HCT116 (cell line): Measurements from ENCODE around the gene NOP10. TPM values are rescaled to one million over a fixed set of nuclear protein-coding genes. Genes with fewer than 3 reads are reported as not detected.

ENCODE experiments used
- ATAC-seq: fragments of 200-7000 bp; cut with Tn5 transposase; 2 replicates; pipeline ENCODE4 v1.9.1; 2020; ENCODE audit warnings: mild to moderate bottlenecking, moderate library complexity
- BruUV-seq: library from RNA; stranded (reverse); fragments of 400-500 nt; replicated peaks from 2 replicates; lab custom pipeline; 2021; lab: Mats Ljungman, UMichigan
- CTCF ChIA-PET: fragments of 300-600 bp; sonication (Branson Sonifier 250); formaldehyde crosslinking; loops from one replicate; lab custom pipeline; 2021; ENCODE audit warnings: antibody characterized with exemption; lab: Charles Lee
- POLR2A ChIA-PET: fragments of 300-600, 350-600 bp; sonication (Branson Sonifier 250); formaldehyde crosslinking; loops from one replicate; lab custom pipeline; 2021; ENCODE audit warnings: antibody characterized with exemption; lab: Charles Lee
- RAD21 ChIA-PET, 2 experiments: fragments of 300-600 bp; sonication (Branson Sonifier 250); formaldehyde crosslinking; loops; one replicate each; lab custom pipeline; 2023; ENCODE audit warnings: low total read pairs in 2 of 2; ENCODE audit not compliant: uncharacterized antibody in 2 of 2, unreplicated experiment in 2 of 2, low non-redundant PET in 1 of 2; lab: Charles Lee
- DNase-seq: peaks from one replicate; pipeline ENCODE4 v3.0.0-alpha.2; 2010; ENCODE audit warnings: low read depth, low spot score
- H2AFZ ChIP-seq: fragments of 200-600 bp; shearing (Covaris generic), sonication (generic); 2 replicates; pipeline ENCODE4 v1.6.1; 2017; ENCODE audit warnings: low read depth, mixed run types, mixed read lengths, antibody characterized with exemption, low read length; ENCODE audit not compliant: poor library complexity, severe bottlenecking
- H3K27ac ChIP-seq: 2 replicates; pipeline ENCODE4 v1.5.1; 2012; ENCODE audit warnings: low read depth, low read length
- H3K27me3 ChIP-seq: fragments of 200-600 bp; sonication (generic); 2 replicates; pipeline ENCODE4 v1.6.1; 2016; ENCODE audit warnings: mixed run types, low read length, mixed read lengths; ENCODE audit not compliant: insufficient read depth
- H3K36me3 ChIP-seq, 2 experiments: fragments of 200-500 bp in 1 of 2; fragments of 200-600 bp in 1 of 2; sonication (Bioruptor generic) in 1 of 2; sonication (generic) in 1 of 2; 2 replicates each; pipeline versions ENCODE4 v1.5.1 to v1.6.1; 2014 to 2016; ENCODE audit warnings: low read length in 2 of 2, inconsistent platforms in 1 of 2, mixed read lengths in 1 of 2, mixed run types in 1 of 2; ENCODE audit not compliant: insufficient read depth in 2 of 2, control insufficient read depth in 1 of 2
- H3K4me1 ChIP-seq, 2 experiments: fragments of 200-600 bp in 1 of 2; sonication (generic) in 1 of 2; 2 replicates each; pipeline versions ENCODE4 v1.5.1 to v1.6.1; 2012 to 2017; ENCODE audit warnings: low read length in 2 of 2, inconsistent platforms in 1 of 2, mild to moderate bottlenecking in 1 of 2, mixed read lengths in 1 of 2, mixed run types in 1 of 2, moderate library complexity in 1 of 2; ENCODE audit not compliant: insufficient read depth in 2 of 2, control insufficient read depth in 1 of 2
- H3K4me2 ChIP-seq: fragments of 200-600 bp; sonication (generic); 2 replicates; pipeline ENCODE4 v1.6.1; 2017; ENCODE audit warnings: mixed run types, low read length, mixed read lengths
- H3K4me3 ChIP-seq, 2 experiments: fragments of 200-600 bp in 1 of 2; sonication (generic) in 1 of 2; replicated peaks in 1 of 2; 2 replicates each; pipeline ENCODE4 v1.5.1; 2011 to 2016; ENCODE audit warnings: low read length in 2 of 2, control low read depth in 1 of 2, low read depth in 1 of 2, mild to moderate bottlenecking in 1 of 2, mixed read lengths in 1 of 2, mixed run types in 1 of 2
- H3K79me2 ChIP-seq: fragments of 200-600 bp; sonication (generic); 2 replicates; pipeline ENCODE4 v1.6.1; 2017; ENCODE audit warnings: mild to moderate bottlenecking, mixed run types, low read length, moderate library complexity, mixed read lengths; ENCODE audit not compliant: insufficient read depth
- H3K9ac ChIP-seq: fragments of 200-600 bp; sonication (generic); 2 replicates; pipeline ENCODE4 v1.6.1; 2016; ENCODE audit warnings: low read length, mixed read lengths
- H3K9me2 ChIP-seq: fragments of 200-600 bp; sonication (generic), shearing (Covaris generic); 2 replicates; pipeline ENCODE4 v1.6.1; 2017; ENCODE audit warnings: mixed run types, mild to moderate bottlenecking, moderate library complexity; ENCODE audit not compliant: insufficient read depth
- H3K9me3 ChIP-seq, 2 experiments: fragments of 200-500 bp in 1 of 2; fragments of 200-600 bp in 1 of 2; sonication (Bioruptor generic) in 1 of 2; sonication (generic) in 1 of 2; 2 replicates each; pipeline ENCODE4 v1.6.1; 2014 to 2017; ENCODE audit warnings: low read length in 2 of 2, mixed read lengths in 2 of 2, inconsistent platforms in 1 of 2, low read depth in 1 of 2, mild to moderate bottlenecking in 1 of 2, mixed run types in 1 of 2, moderate library complexity in 1 of 2; ENCODE audit not compliant: control insufficient read depth in 1 of 2, insufficient read depth in 1 of 2
- H4K20me1 ChIP-seq: fragments of 200-600 bp; sonication (generic), shearing (Covaris generic); 2 replicates; pipeline ENCODE4 v1.6.1; 2017; ENCODE audit warnings: mixed run types, mild to moderate bottlenecking, moderate library complexity; ENCODE audit not compliant: insufficient read depth
- EZH2 ChIP-seq: fragments of 200-600 bp; sonication (generic); IDR thresholded peaks from 2 replicates; pipeline ENCODE4 v1.6.1; 2017; ENCODE audit warnings: antibody characterized with exemption, mixed run types
- FOSL1 ChIP-seq: IDR thresholded peaks from 2 replicates; pipeline ENCODE4 v1.6.1; 2012; ENCODE audit warnings: low read depth
- RAD21 ChIP-seq: IDR thresholded peaks from 2 replicates; pipeline ENCODE4 v1.6.1; 2012; ENCODE audit warnings: low read depth, mild to moderate bottlenecking
- SIN3A ChIP-seq: IDR thresholded peaks from 2 replicates; pipeline ENCODE4 v1.6.1; 2012; ENCODE audit warnings: low read depth
- SP1 ChIP-seq: IDR thresholded peaks from 2 replicates; pipeline ENCODE4 v1.6.1; 2012; ENCODE audit warnings: low read depth
- ZNF274 ChIP-seq: fragments of 200-500 bp; sonication (Bioruptor generic); IDR thresholded peaks from 2 replicates; pipeline ENCODE4 v1.6.1; 2014; ENCODE audit warnings: mild to moderate bottlenecking, low read depth, low read length, inconsistent platforms
- intact Hi-C: fragments of 100-400 bp; cut with micrococcal nuclease; formaldehyde crosslinking; loops from 2 replicates; pipeline ENCODE4 v1.10.0; 2022
- microRNA counts: library from miRNA; unstranded; fragments of <30 nt; microRNA quantifications from one replicate; lab custom pipeline; 2015
- microRNA-seq: library from miRNA; unstranded; fragments of <30 nt; microRNA quantifications from one replicate; pipeline ENCODE4, GENCODE V29; 2016; ENCODE audit warnings: borderline number of aligned reads
- total RNA-seq: library from RNA; stranded (reverse); gene quantifications from one replicate; pipeline ENCODE4 v1.2.1, GENCODE V29; 2021; ENCODE audit not compliant: unreplicated experiment
- TF ChIP-seq, protein P1 (sequence below), 3 experiments: fragments of 200-600 bp in 1 of 3; sonication (generic) in 1 of 3; IDR thresholded peaks in 2 of 3; conservative IDR thresholded peaks in 1 of 3; 2 replicates each; pipeline ENCODE4 v1.5.1; 2012 to 2017; ENCODE audit warnings: low read depth in 2 of 3, low read length in 2 of 3, antibody characterized with exemption in 1 of 3, borderline replicate concordance in 1 of 3, control low read depth in 1 of 3, mild to moderate bottlenecking in 1 of 3, mixed read lengths in 1 of 3, mixed run types in 1 of 3, moderate library complexity in 1 of 3; ENCODE audit not compliant: insufficient read depth in 1 of 3

NOP10 gene
- total RNA-seq, 1 experiment from 2014 or later: 216 TPM

DNA sequence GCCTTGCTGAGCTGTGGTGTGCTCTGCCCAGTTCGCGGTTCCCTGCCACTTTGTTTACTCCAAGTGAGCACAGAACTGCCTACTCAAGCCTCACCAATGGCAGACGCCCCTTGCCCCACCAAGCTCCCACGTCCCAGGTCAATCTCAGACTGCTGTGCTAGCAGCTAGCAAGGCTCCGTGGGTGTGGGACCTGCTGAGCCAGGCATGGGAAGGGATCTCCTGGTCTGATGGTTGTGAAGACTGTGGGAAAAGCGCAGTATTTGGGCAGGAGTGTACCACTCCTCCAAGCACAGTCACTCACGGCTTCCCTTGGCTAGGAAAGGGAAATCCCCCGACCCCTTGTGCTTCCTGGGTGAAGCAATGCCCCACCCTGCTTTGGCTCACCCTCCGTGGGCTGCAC is 50.3 kb downstream of the NOP10 start:
- Histone ChIP-seq H3K4me2 (no peak overlapping the region), H3K4me1 (no peaks in the 10 kb centered on the region), H3K27me3 (no peaks in the 10 kb centered on the region)
- CTCF ChIA-PET: no interaction called here
- no peak for DNase-seq
- POLR2A ChIA-PET: no interaction called here
- TF ChIP-seq SIN3A: no peak
- no peak for TF ChIP-seq FOSL1
- TF ChIP-seq RAD21: no peak
- TF ChIP-seq SP1: no peak
- no peak for TF ChIP-seq EZH2
- TF ChIP-seq ZNF274: no peak
- TF ChIP-seq, protein P1, sequence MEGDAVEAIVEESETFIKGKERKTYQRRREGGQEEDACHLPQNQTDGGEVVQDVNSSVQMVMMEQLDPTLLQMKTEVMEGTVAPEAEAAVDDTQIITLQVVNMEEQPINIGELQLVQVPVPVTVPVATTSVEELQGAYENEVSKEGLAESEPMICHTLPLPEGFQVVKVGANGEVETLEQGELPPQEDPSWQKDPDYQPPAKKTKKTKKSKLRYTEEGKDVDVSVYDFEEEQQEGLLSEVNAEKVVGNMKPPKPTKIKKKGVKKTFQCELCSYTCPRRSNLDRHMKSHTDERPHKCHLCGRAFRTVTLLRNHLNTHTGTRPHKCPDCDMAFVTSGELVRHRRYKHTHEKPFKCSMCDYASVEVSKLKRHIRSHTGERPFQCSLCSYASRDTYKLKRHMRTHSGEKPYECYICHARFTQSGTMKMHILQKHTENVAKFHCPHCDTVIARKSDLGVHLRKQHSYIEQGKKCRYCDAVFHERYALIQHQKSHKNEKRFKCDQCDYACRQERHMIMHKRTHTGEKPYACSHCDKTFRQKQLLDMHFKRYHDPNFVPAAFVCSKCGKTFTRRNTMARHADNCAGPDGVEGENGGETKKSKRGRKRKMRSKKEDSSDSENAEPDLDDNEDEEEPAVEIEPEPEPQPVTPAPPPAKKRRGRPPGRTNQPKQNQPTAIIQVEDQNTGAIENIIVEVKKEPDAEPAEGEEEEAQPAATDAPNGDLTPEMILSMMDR (IDR thresholded peaks at IDR 0.05 in 2 of 3, conservative IDR thresholded peaks at IDR 0.05 in 1 of 3; ENCODE audit: borderline replicate concordance in 1 of 3, insufficient read depth in 1 of 3, low read depth in 2 of 3, low read length in 2 of 3): no peak
- TF ChIP-seq, all 23 proteins: peak for 0
- no peaks in the 10 kb centered on the region for H3K79me2 ChIP-seq
- intact Hi-C loops: no loop called here
- no TSS peak for BruUV-seq
- no peaks in the 10 kb centered on the region for H3K9me2 ChIP-seq
- no peaks in the 10 kb centered on the region for H3K9me3 ChIP-seq
- no peak overlapping the region for H3K27ac ChIP-seq
- no peak overlapping the region for H3K9ac ChIP-seq
- no peak for ATAC-seq
- RAD21 ChIA-PET: no interaction called here
- no peak overlapping the region for H2AFZ ChIP-seq
- H3K4me3 ChIP-seq: no peak overlapping the region
- H3K36me3 ChIP-seq: no peaks in the 10 kb centered on the region
- no peaks in the 10 kb centered on the region for H4K20me1 ChIP-seq

MicroRNA genes within 50 kb of the gene (microRNA counts, 767-probe panel; counts per million panel counts)
- not detected for microRNA hsa-miR-1233 (lab: Ali Mortazavi, UCI)

Small RNA genes lying within 50 kb of the gene (microRNA-seq; reads per million reads assigned to microRNA genes)
- gene MIR1233-1: not detected

Other genes with a start within 250 kb of the NOP10 start
- gene EMC7, start 241.3 kb downstream of the NOP10 start, total RNA-seq: 38.7 TPM
- gene PGBD4, start 241.1 kb downstream of the NOP10 start, total RNA-seq: 0.96 TPM
- gene KATNBL1, start 133.0 kb downstream of the NOP10 start, total RNA-seq: 40.5 TPM
- gene EMC4, start 118.1 kb downstream of the NOP10 start, total RNA-seq: 101 TPM
- gene SLC12A6, start 5.4 kb downstream of the NOP10 start, total RNA-seq: 15.1 TPM
- 0.07 TPM for gene NUTM1, start 179 bp upstream of the NOP10 start, total RNA-seq
- gene LPCAT4, start 24.1 kb upstream of the NOP10 start, total RNA-seq: 77.1 TPM
- 37.2 TPM for gene GOLGA8A, start 94.7 kb upstream of the NOP10 start, total RNA-seq
- gene GOLGA8B, start 240.5 kb upstream of the NOP10 start, total RNA-seq: 69.9 TPM